ENCODE data around the gene NCOR1.
"Not testable (repeated sequence)": the region's sequence is repeated elsewhere in the genome, so short reads cannot be mapped to it uniquely, and the experiment has no call there.

DNA sequence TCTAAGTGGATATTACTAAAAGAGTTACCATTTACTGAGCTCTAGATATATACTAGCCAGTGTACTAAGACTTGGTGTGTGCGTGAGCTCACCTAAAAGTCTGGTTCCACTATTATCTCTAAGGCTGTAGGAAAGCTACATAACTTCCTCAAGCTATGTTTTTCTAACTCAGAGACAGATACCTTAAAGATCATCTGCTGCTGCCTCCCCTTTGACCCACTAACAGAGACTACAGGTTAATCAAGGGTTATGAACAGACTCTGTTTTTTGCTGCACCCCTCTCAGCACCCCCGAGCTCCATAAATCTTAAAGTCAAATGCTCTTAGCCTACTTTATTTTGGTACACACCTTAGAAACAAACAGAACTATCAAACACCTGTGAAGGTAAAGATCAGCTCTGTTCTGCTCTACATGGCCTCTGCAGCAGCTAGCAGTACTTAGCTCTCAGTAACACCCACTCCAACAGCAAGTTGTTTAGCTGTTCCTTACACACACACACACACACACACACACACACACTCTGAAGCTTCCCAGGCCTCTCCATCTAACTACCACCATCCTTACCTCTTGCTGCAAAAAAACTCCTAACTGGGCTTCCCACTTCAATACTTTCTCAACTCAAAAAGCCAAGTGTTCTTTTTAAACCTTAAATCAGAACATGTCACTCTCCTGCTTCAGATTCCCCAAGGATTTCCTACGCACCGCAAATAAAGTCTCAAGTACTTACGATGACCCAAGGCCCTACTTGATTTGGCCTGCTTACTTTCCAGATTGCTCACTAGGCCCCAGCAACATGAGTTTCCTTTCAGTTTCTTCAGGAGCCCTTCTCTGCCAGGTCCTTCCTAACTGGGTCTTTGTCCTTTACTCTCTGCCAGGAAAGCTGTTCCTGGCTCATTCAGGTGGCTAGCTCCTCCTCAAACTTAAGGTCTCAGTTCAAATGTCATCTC is 12.5 kb downstream of the NCOR1 start:
- TF ChIP-seq TOX (CRISPR knock-in tag; IDR thresholded peaks at IDR 0.05; ENCODE audit: borderline replicate concordance); BACH2 (CRISPR knock-in tag; IDR thresholded peaks at IDR 0.05; ENCODE audit: borderline replicate concordance); ZFP3 (CRISPR knock-in tag; IDR thresholded peaks at IDR 0.05): not testable (repeated sequence)

Measured in SK-N-SH treated with all-trans-retinoic acid at 6 μM for 48 hours (cell line).